ENCODE results near the gene TOP2B.

Gene TOP2B

GRCh38 chr3:25566358-25566920 lies 98.3 kb downstream of the TOP2B start:
- DNase-seq (ENCODE audit: low read depth in 2 of 2, low spot score in 1 of 2): no peak

- DNase-seq (ENCODE audit: low read depth in 2 of 2, low spot score in 1 of 2): no peak
Measured at GRCh38 chr3:25565807-25566206, 98.9 kb downstream of the TOP2B start.

- DNase-seq (ENCODE audit: low read depth in 2 of 2, low spot score in 1 of 2): no peak
Measured at GRCh38 chr3:25564075-25564474, 100.6 kb downstream of the TOP2B start.

- DNase-seq (ENCODE audit: low read depth in 2 of 2, low spot score in 1 of 2): no peak
Measured at GRCh38 chr3:25563601-25564000, 101.1 kb downstream of the TOP2B start.

- DNase-seq (ENCODE audit: low read depth in 2 of 2, low spot score in 1 of 2): no peak
Measured at GRCh38 chr3:25558796-25559195, 105.9 kb downstream of the TOP2B start.

- no peak for DNase-seq (ENCODE audit: low read depth in 2 of 2, low spot score in 1 of 2)
Measured at GRCh38 chr3:25558121-25558520, 106.6 kb downstream of the TOP2B start.

GRCh38 chr3:25557694-25558093 lies 107.0 kb downstream of the TOP2B start:
- DNase-seq (ENCODE audit: low read depth in 2 of 2, low spot score in 1 of 2): no peak

GRCh38 chr3:25556447-25556846 lies 108.3 kb downstream of the TOP2B start:
- DNase-seq (ENCODE audit: low read depth in 2 of 2, low spot score in 1 of 2): no peak

- DNase-seq (ENCODE audit: low read depth in 2 of 2, low spot score in 1 of 2): no peak
Measured at GRCh38 chr3:25555695-25556437, 108.8 kb downstream of the TOP2B start.

- no peak for DNase-seq (ENCODE audit: low read depth in 2 of 2, low spot score in 1 of 2)
Measured at GRCh38 chr3:25554376-25554775, 110.3 kb downstream of the TOP2B start.

GRCh38 chr3:25552251-25552650 lies 112.5 kb downstream of the TOP2B start:
- DNase-seq (ENCODE audit: low read depth in 2 of 2, low spot score in 1 of 2): no peak

- no peak for DNase-seq (ENCODE audit: low read depth in 2 of 2, low spot score in 1 of 2)
Measured at GRCh38 chr3:25548836-25549235, 115.9 kb downstream of the TOP2B start.

- DNase-seq (ENCODE audit: low read depth in 2 of 2, low spot score in 1 of 2): no peak
Measured at GRCh38 chr3:25547943-25548674, 116.6 kb downstream of the TOP2B start.

All from stimulated activated CD8-positive, alpha-beta memory T cell treated with anti-CD3 and anti-CD28 coated beads, Interleukin-4, amount 100 ng/mL, for 1 hour (primary cell).